Parathyroid adenoma (tissue), 2 donors: Measurements from ENCODE around the gene CAP2.
"Not testable (repeated sequence)": the region's sequence is repeated elsewhere in the genome, so short reads cannot be mapped to it uniquely, and the experiment has no call there.

Experiments
- H2AFZ ChIP-seq: fragments of 300-600 bp; sonication (generic); one replicate; pipeline ENCODE4 v1.7.0; 2017; ENCODE audit warnings: antibody characterized with exemption, mild to moderate bottlenecking
- H3K27ac ChIP-seq: fragments of 300-600 bp; sonication (generic); one replicate; pipeline ENCODE4 v1.7.0; 2017
- H3K27me3 ChIP-seq: fragments of 300-600 bp; sonication (generic); one replicate; pipeline ENCODE4 v1.7.0; 2017; ENCODE audit warnings: low read length; ENCODE audit not compliant: control insufficient read depth, insufficient read depth
- H3K36me3 ChIP-seq: fragments of 300-600 bp; sonication (generic); one replicate; pipeline ENCODE4 v1.7.0; 2017; ENCODE audit warnings: low read length; ENCODE audit not compliant: control insufficient read depth, insufficient read depth
- H3K4me1 ChIP-seq: fragments of 300-600 bp; sonication (generic); one replicate; pipeline ENCODE4 v1.7.0; 2017; ENCODE audit warnings: control low read depth
- H3K4me2 ChIP-seq: fragments of 300-600 bp; sonication (generic); one replicate; pipeline ENCODE4 v1.7.0; 2017; ENCODE audit warnings: low read length
- H3K4me3 ChIP-seq: fragments of 300-600 bp; sonication (generic); one replicate; pipeline ENCODE4 v1.7.0; 2017; ENCODE audit warnings: low read depth, low read length
- H3K79me2 ChIP-seq: fragments of 300-600 bp; sonication (generic); one replicate; pipeline ENCODE4 v1.7.0; 2017; ENCODE audit warnings: control low read depth
- H3K9ac ChIP-seq: fragments of 300-600 bp; sonication (generic); one replicate; pipeline ENCODE4 v1.7.0; 2017; ENCODE audit warnings: mild to moderate bottlenecking
- H3K9me3 ChIP-seq: fragments of 300-600 bp; sonication (generic); one replicate; pipeline ENCODE4 v1.7.0; 2017; ENCODE audit warnings: low read length; ENCODE audit not compliant: control insufficient read depth
- CTCF ChIP-seq: fragments of 300-600 bp; sonication (generic); IDR thresholded peaks from one replicate; pipeline ENCODE4 v1.7.0; 2017; ENCODE audit warnings: antibody characterized with exemption, mild to moderate bottlenecking
- donor health status: primary hyperparathyroidism.

Gene CAP2

GRCh38 chr6:17574866-17575560 is 181.6 kb downstream of the CAP2 start:
- Histone ChIP-seq H3K36me3 (no peaks in the 10 kb centered on the region), H3K4me3 (no peak overlapping the region), H3K27me3 (no peaks in the 10 kb centered on the region), H3K27ac (no peak overlapping the region), H3K4me2 (no peak overlapping the region), H3K9me3 (no peaks in the 10 kb centered on the region), H3K79me2 (no peaks in the 10 kb centered on the region), H3K9ac (no peak overlapping the region), H3K4me1 (no peaks in the 10 kb centered on the region), H2AFZ (no peak overlapping the region)
- TF ChIP-seq CTCF = no peak

- Histone ChIP-seq H3K4me1 (no peaks in the 10 kb centered on the region), H2AFZ (no peak overlapping the region), H3K9me3 (no peaks in the 10 kb centered on the region), H3K4me3 (no peak overlapping the region), H3K27ac (no peak overlapping the region), H3K4me2 (no peak overlapping the region), H3K27me3 (no peaks in the 10 kb centered on the region), H3K9ac (no peak overlapping the region), H3K79me2 (no peaks in the 10 kb centered on the region), H3K36me3 (no peaks in the 10 kb centered on the region)
- no peak for TF ChIP-seq CTCF
Observed at GRCh38 chr6:17577059-17577458, 183.7 kb downstream of the CAP2 start.

- no peaks in the 10 kb centered on the region for H3K9me3 ChIP-seq
- H2AFZ ChIP-seq = peak overlapping the region; percentile 91
- H3K4me3 ChIP-seq = peak overlapping the region; percentile 57
- peaks cover 6% of the 10 kb centered on the region for H3K4me1 ChIP-seq
- peak overlapping the region; percentile 72 for H3K27ac ChIP-seq
- H3K79me2 ChIP-seq = no peaks in the 10 kb centered on the region
- no peak for TF ChIP-seq CTCF
- peak overlapping the region; percentile 69 for H3K4me2 ChIP-seq
- H3K27me3 ChIP-seq = no peaks in the 10 kb centered on the region
- no peak overlapping the region for H3K9ac ChIP-seq
- no peaks in the 10 kb centered on the region for H3K36me3 ChIP-seq
Observed at GRCh38 chr6:17580518-17581048, 187.2 kb downstream of the CAP2 start.

- H3K36me3 ChIP-seq, H3K27me3 ChIP-seq, H3K4me3 ChIP-seq, H3K4me1 ChIP-seq, H3K4me2 ChIP-seq, H3K9ac ChIP-seq, H3K79me2 ChIP-seq, H3K9me3 ChIP-seq: not testable (repeated sequence)
- peak overlapping the region; percentile 91 for H2AFZ ChIP-seq
- H3K27ac ChIP-seq = peak overlapping the region; percentile 72
Observed at GRCh38 chr6:17581282-17581681, 187.9 kb downstream of the CAP2 start.

GRCh38 chr6:17583811-17584210 is 190.4 kb downstream of the CAP2 start:
- no peaks in the 10 kb centered on the region for H3K9me3 ChIP-seq
- H3K4me1 ChIP-seq = peaks cover 6% of the 10 kb centered on the region
- no peak for TF ChIP-seq CTCF
- H3K27me3 ChIP-seq = no peaks in the 10 kb centered on the region
- no peak overlapping the region for H3K9ac ChIP-seq
- H3K27ac ChIP-seq = peak overlapping the region; percentile 88
- peak overlapping the region; percentile 85 for H2AFZ ChIP-seq
- no peaks in the 10 kb centered on the region for H3K79me2 ChIP-seq
- H3K4me3 ChIP-seq = no peak overlapping the region
- H3K36me3 ChIP-seq = no peaks in the 10 kb centered on the region
- H3K4me2 ChIP-seq = no peak overlapping the region
